GM23338 (cell line): ENCODE results near the gene CCDC170. TPM values are rescaled to one million over a fixed set of nuclear protein-coding genes. Genes with fewer than 3 reads are reported as not detected.

Experiments used
- ATAC-seq: fragments of 200-7000 bp; cut with Tn5 transposase; 3 replicates; pipeline ENCODE4 v1.9.1; 2020
- DNase-seq: peaks from one replicate; pipeline ENCODE4 v3.0.0-alpha.2; 2015; ENCODE audit warnings: low spot score
- H2AFZ ChIP-seq: fragments of 200-600 bp; sonication (generic); 2 replicates; pipeline ENCODE4 v1.8.0; 2016; ENCODE audit warnings: antibody characterized with exemption, mild to moderate bottlenecking, moderate library complexity
- H3F3A ChIP-seq: fragments of 200-600 bp; sonication (generic); replicated peaks from 2 replicates; pipeline ENCODE4 v1.8.0; 2017; ENCODE audit warnings: antibody characterized with exemption, mixed run types, low read depth
- H3K27ac ChIP-seq: fragments of 200-600 bp; sonication (generic); 2 replicates; pipeline ENCODE4 v1.6.1; 2016; ENCODE audit warnings: low read depth
- H3K27me3 ChIP-seq: fragments of 200-600 bp; sonication (generic); 2 replicates; pipeline ENCODE4 v1.8.0; 2016; ENCODE audit warnings: mild to moderate bottlenecking, mixed run types, moderate library complexity; ENCODE audit not compliant: insufficient read depth
- H3K36me3 ChIP-seq: fragments of 200-600 bp; sonication (generic); 2 replicates; pipeline ENCODE4 v1.8.0; 2016; ENCODE audit warnings: mild to moderate bottlenecking; ENCODE audit not compliant: insufficient read depth
- H3K4me1 ChIP-seq: fragments of 200-600 bp; sonication (generic); 2 replicates; pipeline ENCODE4 v1.8.0; 2016; ENCODE audit warnings: mild to moderate bottlenecking, moderate library complexity; ENCODE audit not compliant: insufficient read depth
- H3K4me2 ChIP-seq: fragments of 200-600 bp; sonication (generic); 2 replicates; pipeline ENCODE4 v1.7.1; 2017; ENCODE audit warnings: mixed run types
- H3K4me3 ChIP-seq: fragments of 200-600 bp; sonication (generic); 2 replicates; pipeline ENCODE4 v1.6.1; 2016; ENCODE audit warnings: mixed run types
- H3K79me2 ChIP-seq: fragments of 200-600 bp; sonication (generic); replicated peaks from 2 replicates; pipeline ENCODE4 v1.8.0; 2017; ENCODE audit warnings: mild to moderate bottlenecking; ENCODE audit not compliant: insufficient read depth
- H3K9me2 ChIP-seq: fragments of 200-600 bp; sonication (generic); 2 replicates; pipeline ENCODE4 v1.8.0; 2017; ENCODE audit not compliant: insufficient read depth
- H4K20me1 ChIP-seq: fragments of 200-600 bp; sonication (generic); replicated peaks from 2 replicates; pipeline ENCODE4 v1.8.0; 2017; ENCODE audit warnings: mild to moderate bottlenecking; ENCODE audit not compliant: insufficient read depth
- H3K27ac Mint-ChIP-seq: 2 replicates; pipeline ENCODE4 v1.8.0; 2020; ENCODE audit warnings: inconsistent platforms, mild to moderate bottlenecking, moderate library complexity, mixed read lengths
- H3K27me3 Mint-ChIP-seq: 3 replicates; pipeline ENCODE4 v1.8.0; 2022; ENCODE audit warnings: low read depth, mild to moderate bottlenecking, moderate library complexity, mixed read lengths, inconsistent platforms; ENCODE audit not compliant: insufficient read depth, poor library complexity
- H3K36me3 Mint-ChIP-seq: 3 replicates; pipeline ENCODE4 v1.8.0; 2021; ENCODE audit warnings: low read depth, mild to moderate bottlenecking, inconsistent platforms, moderate library complexity, mixed read lengths
- H3K4me1 Mint-ChIP-seq: 3 replicates; pipeline ENCODE4 v1.8.0; 2020; ENCODE audit warnings: mild to moderate bottlenecking, inconsistent platforms, mixed read lengths
- H3K4me3 Mint-ChIP-seq: 3 replicates; pipeline ENCODE4 v1.8.0; 2021; ENCODE audit warnings: moderate library complexity, mild to moderate bottlenecking, inconsistent platforms, mixed read lengths
- H3K9me3 Mint-ChIP-seq: 3 replicates; pipeline ENCODE4 v1.8.0; 2020; ENCODE audit warnings: moderate library complexity, mild to moderate bottlenecking, inconsistent platforms, mixed read lengths
- CREB1 ChIP-seq: fragments of 250-450 bp; sonication (Bioruptor Pico); IDR thresholded peaks from 2 replicates; pipeline ENCODE4 v1.5.0; 2020; ENCODE audit warnings: low read depth, mild to moderate bottlenecking, moderate library complexity
- EZH2 ChIP-seq: fragments of 200-600 bp; sonication (generic); IDR thresholded peaks from one replicate; pipeline ENCODE4 v1.8.0; 2017; ENCODE audit warnings: antibody characterized with exemption, mild to moderate bottlenecking, low read depth; ENCODE audit not compliant: unreplicated experiment
- EZH2phosphoT487 ChIP-seq: fragments of 200-600 bp; sonication (generic); IDR thresholded peaks from one replicate; pipeline ENCODE4 v1.8.1; 2018; ENCODE audit warnings: antibody characterized with exemption; ENCODE audit not compliant: unreplicated experiment
- JUNB ChIP-seq: IDR thresholded peaks from one replicate; pipeline ENCODE4 v1.6.1; 2016; ENCODE audit warnings: antibody characterized with exemption; ENCODE audit not compliant: unreplicated experiment
- NANOG ChIP-seq: IDR thresholded peaks from 2 replicates; pipeline ENCODE4 v1.6.1; 2016; ENCODE audit warnings: antibody characterized with exemption, borderline replicate concordance
- POLR2AphosphoS5 ChIP-seq: IDR thresholded peaks from 2 replicates; pipeline ENCODE4 v1.6.1; 2016; ENCODE audit warnings: antibody characterized with exemption, low read depth
- STAT1 ChIP-seq: IDR thresholded peaks from one replicate; pipeline ENCODE4 v1.6.1; 2016; ENCODE audit warnings: antibody characterized with exemption; ENCODE audit not compliant: unreplicated experiment
- ZNF114 ChIP-seq: fragments of 250-450 bp; sonication (Bioruptor Pico); IDR thresholded peaks from 2 replicates; pipeline ENCODE4 v1.5.0; 2020; ENCODE audit warnings: mild to moderate bottlenecking, moderate library complexity
- ZNF331 ChIP-seq: fragments of 250-450 bp; sonication (Bioruptor Pico); IDR thresholded peaks from 2 replicates; pipeline ENCODE4 v1.5.0; 2020; ENCODE audit warnings: low read depth, mild to moderate bottlenecking, moderate library complexity
- polyA plus RNA-seq: library from polyadenylated mRNA; unstranded; fragments of >200 nt; fragmentation: Nextera tagmentation; extraction: Ambion mirVana; gene quantifications from 2 replicates; pipeline ENCODE4 v1.2.1, GENCODE V29; 2016
- total RNA-seq: library from RNA; depleted of rRNA; stranded (reverse); fragments of >200 nt; shearing (Covaris generic); gene quantifications from 2 replicates; pipeline ENCODE4 v1.2.3, GENCODE V29; 2014
- TF ChIP-seq, protein P1 (sequence below): IDR thresholded peaks from 2 replicates; pipeline ENCODE4 v1.6.1; 2016; ENCODE audit warnings: antibody characterized with exemption
- TF ChIP-seq, protein P2 (sequence below): fragments of 250-450 bp; sonication (Bioruptor Pico); IDR thresholded peaks from 2 replicates; pipeline ENCODE4 v1.5.0; 2020; ENCODE audit warnings: mild to moderate bottlenecking, moderate library complexity
- TF ChIP-seq, protein P3 (sequence below): IDR thresholded peaks from one replicate; pipeline ENCODE4 v1.6.1; 2018; ENCODE audit warnings: antibody characterized with exemption; ENCODE audit not compliant: unreplicated experiment
- TF ChIP-seq, protein P4 (sequence below), 2 experiments: fragments of 200-600 bp in 1 of 2; sonication (generic) in 1 of 2; conservative IDR thresholded peaks; 2 replicates each; pipeline versions ENCODE4 v1.5.1 to v1.6.1; 2016 to 2017; ENCODE audit warnings: antibody characterized with exemption in 2 of 2, low read depth in 2 of 2, mild to moderate bottlenecking in 2 of 2, moderate library complexity in 1 of 2

CCDC170 gene
- total and polyA plus RNA-seq, 2 experiments from 2014 or later: 0.18 TPM; not detected in 1

DNA sequence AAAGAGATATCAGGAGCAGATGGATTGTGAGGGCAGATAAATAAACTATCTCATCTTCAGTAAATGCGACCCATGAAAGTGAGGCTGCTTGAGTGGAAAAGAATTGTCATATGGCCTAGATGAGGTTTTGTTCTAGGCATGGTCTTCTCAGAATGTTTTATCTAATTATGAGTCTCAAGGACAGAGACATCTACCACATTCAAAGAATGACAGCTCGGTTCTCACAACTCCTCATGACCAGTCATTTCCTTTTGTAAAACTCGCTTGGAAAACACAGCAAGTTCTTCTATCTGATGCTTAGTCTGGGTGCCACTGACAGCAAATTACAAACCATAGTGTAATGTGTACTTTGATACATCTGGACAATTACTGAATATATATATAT, 140.5 kb downstream of the CCDC170 start:
- no peaks in the 10 kb centered on the region for H4K20me1 ChIP-seq
- no peak overlapping the region for H3K4me3 Mint-ChIP-seq
- H2AFZ ChIP-seq: no peak overlapping the region
- DNase-seq (no peak), ATAC-seq (no peak)
- no peaks in the 10 kb centered on the region for H3K9me2 ChIP-seq
- TF ChIP-seq POLR2AphosphoS5 (no peak), NANOG (no peak), CREB1 (CRISPR knock-in tag) (no peak), EZH2phosphoT487 (no peak), EZH2 (no peak), JUNB (no peak), STAT1 (no peak), ZNF114 (no peak), ZNF331 (no peak)
- TF ChIP-seq, protein P1, sequence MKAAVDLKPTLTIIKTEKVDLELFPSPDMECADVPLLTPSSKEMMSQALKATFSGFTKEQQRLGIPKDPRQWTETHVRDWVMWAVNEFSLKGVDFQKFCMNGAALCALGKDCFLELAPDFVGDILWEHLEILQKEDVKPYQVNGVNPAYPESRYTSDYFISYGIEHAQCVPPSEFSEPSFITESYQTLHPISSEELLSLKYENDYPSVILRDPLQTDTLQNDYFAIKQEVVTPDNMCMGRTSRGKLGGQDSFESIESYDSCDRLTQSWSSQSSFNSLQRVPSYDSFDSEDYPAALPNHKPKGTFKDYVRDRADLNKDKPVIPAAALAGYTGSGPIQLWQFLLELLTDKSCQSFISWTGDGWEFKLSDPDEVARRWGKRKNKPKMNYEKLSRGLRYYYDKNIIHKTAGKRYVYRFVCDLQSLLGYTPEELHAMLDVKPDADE: no peak
- TF ChIP-seq, protein P2, sequence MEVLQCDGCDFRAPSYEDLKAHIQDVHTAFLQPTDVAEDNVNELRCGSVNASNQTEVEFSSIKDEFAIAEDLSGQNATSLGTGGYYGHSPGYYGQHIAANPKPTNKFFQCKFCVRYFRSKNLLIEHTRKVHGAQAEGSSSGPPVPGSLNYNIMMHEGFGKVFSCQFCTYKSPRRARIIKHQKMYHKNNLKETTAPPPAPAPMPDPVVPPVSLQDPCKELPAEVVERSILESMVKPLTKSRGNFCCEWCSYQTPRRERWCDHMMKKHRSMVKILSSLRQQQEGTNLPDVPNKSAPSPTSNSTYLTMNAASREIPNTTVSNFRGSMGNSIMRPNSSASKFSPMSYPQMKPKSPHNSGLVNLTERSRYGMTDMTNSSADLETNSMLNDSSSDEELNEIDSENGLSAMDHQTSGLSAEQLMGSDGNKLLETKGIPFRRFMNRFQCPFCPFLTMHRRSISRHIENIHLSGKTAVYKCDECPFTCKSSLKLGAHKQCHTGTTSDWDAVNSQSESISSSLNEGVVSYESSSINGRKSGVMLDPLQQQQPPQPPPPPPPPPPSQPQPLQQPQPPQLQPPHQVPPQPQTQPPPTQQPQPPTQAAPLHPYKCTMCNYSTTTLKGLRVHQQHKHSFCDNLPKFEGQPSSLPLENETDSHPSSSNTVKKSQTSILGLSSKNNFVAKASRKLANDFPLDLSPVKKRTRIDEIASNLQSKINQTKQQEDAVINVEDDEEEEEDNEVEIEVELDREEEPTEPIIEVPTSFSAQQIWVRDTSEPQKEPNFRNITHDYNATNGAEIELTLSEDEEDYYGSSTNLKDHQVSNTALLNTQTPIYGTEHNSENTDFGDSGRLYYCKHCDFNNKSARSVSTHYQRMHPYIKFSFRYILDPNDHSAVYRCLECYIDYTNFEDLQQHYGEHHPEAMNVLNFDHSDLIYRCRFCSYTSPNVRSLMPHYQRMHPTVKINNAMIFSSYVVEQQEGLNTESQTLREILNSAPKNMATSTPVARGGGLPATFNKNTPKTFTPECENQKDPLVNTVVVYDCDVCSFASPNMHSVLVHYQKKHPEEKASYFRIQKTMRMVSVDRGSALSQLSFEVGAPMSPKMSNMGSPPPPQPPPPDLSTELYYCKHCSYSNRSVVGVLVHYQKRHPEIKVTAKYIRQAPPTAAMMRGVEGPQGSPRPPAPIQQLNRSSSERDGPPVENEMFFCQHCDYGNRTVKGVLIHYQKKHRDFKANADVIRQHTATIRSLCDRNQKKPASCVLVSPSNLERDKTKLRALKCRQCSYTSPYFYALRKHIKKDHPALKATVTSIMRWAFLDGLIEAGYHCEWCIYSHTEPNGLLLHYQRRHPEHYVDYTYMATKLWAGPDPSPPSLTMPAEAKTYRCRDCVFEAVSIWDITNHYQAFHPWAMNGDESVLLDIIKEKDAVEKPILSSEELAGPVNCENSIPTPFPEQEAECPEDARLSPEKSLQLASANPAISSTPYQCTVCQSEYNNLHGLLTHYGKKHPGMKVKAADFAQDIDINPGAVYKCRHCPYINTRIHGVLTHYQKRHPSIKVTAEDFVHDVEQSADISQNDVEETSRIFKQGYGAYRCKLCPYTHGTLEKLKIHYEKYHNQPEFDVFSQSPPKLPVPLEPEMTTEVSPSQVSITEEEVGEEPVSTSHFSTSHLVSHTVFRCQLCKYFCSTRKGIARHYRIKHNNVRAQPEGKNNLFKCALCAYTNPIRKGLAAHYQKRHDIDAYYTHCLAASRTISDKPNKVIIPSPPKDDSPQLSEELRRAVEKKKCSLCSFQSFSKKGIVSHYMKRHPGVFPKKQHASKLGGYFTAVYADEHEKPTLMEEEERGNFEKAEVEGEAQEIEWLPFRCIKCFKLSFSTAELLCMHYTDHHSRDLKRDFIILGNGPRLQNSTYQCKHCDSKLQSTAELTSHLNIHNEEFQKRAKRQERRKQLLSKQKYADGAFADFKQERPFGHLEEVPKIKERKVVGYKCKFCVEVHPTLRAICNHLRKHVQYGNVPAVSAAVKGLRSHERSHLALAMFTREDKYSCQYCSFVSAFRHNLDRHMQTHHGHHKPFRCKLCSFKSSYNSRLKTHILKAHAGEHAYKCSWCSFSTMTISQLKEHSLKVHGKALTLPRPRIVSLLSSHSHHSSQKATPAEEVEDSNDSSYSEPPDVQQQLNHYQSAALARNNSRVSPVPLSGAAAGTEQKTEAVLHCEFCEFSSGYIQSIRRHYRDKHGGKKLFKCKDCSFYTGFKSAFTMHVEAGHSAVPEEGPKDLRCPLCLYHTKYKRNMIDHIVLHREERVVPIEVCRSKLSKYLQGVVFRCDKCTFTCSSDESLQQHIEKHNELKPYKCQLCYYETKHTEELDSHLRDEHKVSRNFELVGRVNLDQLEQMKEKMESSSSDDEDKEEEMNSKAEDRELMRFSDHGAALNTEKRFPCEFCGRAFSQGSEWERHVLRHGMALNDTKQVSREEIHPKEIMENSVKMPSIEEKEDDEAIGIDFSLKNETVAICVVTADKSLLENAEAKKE (CRISPR knock-in tag): no peak
- TF ChIP-seq, protein P3, sequence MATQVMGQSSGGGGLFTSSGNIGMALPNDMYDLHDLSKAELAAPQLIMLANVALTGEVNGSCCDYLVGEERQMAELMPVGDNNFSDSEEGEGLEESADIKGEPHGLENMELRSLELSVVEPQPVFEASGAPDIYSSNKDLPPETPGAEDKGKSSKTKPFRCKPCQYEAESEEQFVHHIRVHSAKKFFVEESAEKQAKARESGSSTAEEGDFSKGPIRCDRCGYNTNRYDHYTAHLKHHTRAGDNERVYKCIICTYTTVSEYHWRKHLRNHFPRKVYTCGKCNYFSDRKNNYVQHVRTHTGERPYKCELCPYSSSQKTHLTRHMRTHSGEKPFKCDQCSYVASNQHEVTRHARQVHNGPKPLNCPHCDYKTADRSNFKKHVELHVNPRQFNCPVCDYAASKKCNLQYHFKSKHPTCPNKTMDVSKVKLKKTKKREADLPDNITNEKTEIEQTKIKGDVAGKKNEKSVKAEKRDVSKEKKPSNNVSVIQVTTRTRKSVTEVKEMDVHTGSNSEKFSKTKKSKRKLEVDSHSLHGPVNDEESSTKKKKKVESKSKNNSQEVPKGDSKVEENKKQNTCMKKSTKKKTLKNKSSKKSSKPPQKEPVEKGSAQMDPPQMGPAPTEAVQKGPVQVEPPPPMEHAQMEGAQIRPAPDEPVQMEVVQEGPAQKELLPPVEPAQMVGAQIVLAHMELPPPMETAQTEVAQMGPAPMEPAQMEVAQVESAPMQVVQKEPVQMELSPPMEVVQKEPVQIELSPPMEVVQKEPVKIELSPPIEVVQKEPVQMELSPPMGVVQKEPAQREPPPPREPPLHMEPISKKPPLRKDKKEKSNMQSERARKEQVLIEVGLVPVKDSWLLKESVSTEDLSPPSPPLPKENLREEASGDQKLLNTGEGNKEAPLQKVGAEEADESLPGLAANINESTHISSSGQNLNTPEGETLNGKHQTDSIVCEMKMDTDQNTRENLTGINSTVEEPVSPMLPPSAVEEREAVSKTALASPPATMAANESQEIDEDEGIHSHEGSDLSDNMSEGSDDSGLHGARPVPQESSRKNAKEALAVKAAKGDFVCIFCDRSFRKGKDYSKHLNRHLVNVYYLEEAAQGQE: no peak
- TF ChIP-seq, protein P4, sequence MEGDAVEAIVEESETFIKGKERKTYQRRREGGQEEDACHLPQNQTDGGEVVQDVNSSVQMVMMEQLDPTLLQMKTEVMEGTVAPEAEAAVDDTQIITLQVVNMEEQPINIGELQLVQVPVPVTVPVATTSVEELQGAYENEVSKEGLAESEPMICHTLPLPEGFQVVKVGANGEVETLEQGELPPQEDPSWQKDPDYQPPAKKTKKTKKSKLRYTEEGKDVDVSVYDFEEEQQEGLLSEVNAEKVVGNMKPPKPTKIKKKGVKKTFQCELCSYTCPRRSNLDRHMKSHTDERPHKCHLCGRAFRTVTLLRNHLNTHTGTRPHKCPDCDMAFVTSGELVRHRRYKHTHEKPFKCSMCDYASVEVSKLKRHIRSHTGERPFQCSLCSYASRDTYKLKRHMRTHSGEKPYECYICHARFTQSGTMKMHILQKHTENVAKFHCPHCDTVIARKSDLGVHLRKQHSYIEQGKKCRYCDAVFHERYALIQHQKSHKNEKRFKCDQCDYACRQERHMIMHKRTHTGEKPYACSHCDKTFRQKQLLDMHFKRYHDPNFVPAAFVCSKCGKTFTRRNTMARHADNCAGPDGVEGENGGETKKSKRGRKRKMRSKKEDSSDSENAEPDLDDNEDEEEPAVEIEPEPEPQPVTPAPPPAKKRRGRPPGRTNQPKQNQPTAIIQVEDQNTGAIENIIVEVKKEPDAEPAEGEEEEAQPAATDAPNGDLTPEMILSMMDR (conservative IDR thresholded peaks at IDR 0.05; ENCODE audit: low read depth in 2 of 2): no peak
- H3K4me3 ChIP-seq: no peak overlapping the region
- no peak overlapping the region for H3K27ac ChIP-seq
- no peak overlapping the region for H3K4me2 ChIP-seq
- no peaks in the 10 kb centered on the region for H3F3A ChIP-seq
- no peaks in the 10 kb centered on the region for H3K27me3 ChIP-seq
- no peaks in the 10 kb centered on the region for H3K36me3 Mint-ChIP-seq
- H3K27me3 Mint-ChIP-seq: no peaks in the 10 kb centered on the region
- peaks cover 8% of the 10 kb centered on the region for H3K4me1 Mint-ChIP-seq
- H3K4me1 ChIP-seq: peaks cover 8% of the 10 kb centered on the region; the same call in 1 of the 2 replicates
- H3K36me3 ChIP-seq: no peaks in the 10 kb centered on the region
- no peaks in the 10 kb centered on the region for H3K79me2 ChIP-seq
- H3K9me3 Mint-ChIP-seq: no peaks in the 10 kb centered on the region; the same call in 2 of the 3 replicates
- H3K27ac Mint-ChIP-seq: no peak overlapping the region
